Measurements from ENCODE around the gene TIMMDC1.

GRCh38 chr3:119490153-119490552 lies 8.2 kb upstream of the TIMMDC1 start:
- TF ChIP-seq POLR2A (IDR thresholded peaks at IDR 0.05) (no peak), POLR2AphosphoS5 (IDR thresholded peaks at IDR 0.05) (no peak)
- TF ChIP-seq, protein P1, sequence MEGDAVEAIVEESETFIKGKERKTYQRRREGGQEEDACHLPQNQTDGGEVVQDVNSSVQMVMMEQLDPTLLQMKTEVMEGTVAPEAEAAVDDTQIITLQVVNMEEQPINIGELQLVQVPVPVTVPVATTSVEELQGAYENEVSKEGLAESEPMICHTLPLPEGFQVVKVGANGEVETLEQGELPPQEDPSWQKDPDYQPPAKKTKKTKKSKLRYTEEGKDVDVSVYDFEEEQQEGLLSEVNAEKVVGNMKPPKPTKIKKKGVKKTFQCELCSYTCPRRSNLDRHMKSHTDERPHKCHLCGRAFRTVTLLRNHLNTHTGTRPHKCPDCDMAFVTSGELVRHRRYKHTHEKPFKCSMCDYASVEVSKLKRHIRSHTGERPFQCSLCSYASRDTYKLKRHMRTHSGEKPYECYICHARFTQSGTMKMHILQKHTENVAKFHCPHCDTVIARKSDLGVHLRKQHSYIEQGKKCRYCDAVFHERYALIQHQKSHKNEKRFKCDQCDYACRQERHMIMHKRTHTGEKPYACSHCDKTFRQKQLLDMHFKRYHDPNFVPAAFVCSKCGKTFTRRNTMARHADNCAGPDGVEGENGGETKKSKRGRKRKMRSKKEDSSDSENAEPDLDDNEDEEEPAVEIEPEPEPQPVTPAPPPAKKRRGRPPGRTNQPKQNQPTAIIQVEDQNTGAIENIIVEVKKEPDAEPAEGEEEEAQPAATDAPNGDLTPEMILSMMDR (IDR thresholded peaks at IDR 0.05) = no peak
